ENCODE measurements around the gene TMEM131.

TMEM131 gene

GRCh38 chr2:97734061-97735051 lies 261.4 kb downstream of the TMEM131 start:
- TF ChIP-seq EZH2phosphoT487 (IDR thresholded peaks at IDR 0.05; ENCODE audit: low read depth) (no peak), CTCF (IDR thresholded peaks at IDR 0.05; ENCODE audit: low read depth, low read length) (no peak)
- Histone ChIP-seq H2AFZ (ENCODE audit: low read depth, low read length) (no peak overlapping the region), H3K36me3 (replicated peaks; ENCODE audit: low read depth, low read length) (no peaks in the 10 kb centered on the region), H4K20me1 (ENCODE audit: insufficient read depth, low read length) (no peaks in the 10 kb centered on the region), H3K9ac (ENCODE audit: low read length) (no peak overlapping the region), H3K79me2 (ENCODE audit: low read length) (no peaks in the 10 kb centered on the region), H3K4me1 (ENCODE audit: low read length) (no peaks in the 10 kb centered on the region), H3K27me3 (ENCODE audit: low read depth, low read length) (no peaks in the 10 kb centered on the region), H3K27ac (ENCODE audit: low read length) (no peak overlapping the region), H3K4me2 (ENCODE audit: low read length) (no peak overlapping the region), H3K9me3 (ENCODE audit: insufficient read depth, low read length) (no peaks in the 10 kb centered on the region; the same call in 1 of the 2 replicates), H3K4me3 (ENCODE audit: low read length) (no peak overlapping the region)

GRCh38 chr2:97733341-97734035 lies 262.3 kb downstream of the TMEM131 start:
- Histone ChIP-seq H4K20me1 (ENCODE audit: insufficient read depth, low read length) (no peaks in the 10 kb centered on the region), H2AFZ (ENCODE audit: low read depth, low read length) (no peak overlapping the region), H3K4me1 (ENCODE audit: low read length) (no peaks in the 10 kb centered on the region), H3K4me3 (ENCODE audit: low read length) (no peak overlapping the region), H3K4me2 (ENCODE audit: low read length) (no peak overlapping the region), H3K36me3 (replicated peaks; ENCODE audit: low read depth, low read length) (no peaks in the 10 kb centered on the region), H3K9me3 (ENCODE audit: insufficient read depth, low read length) (no peaks in the 10 kb centered on the region; the same call in 1 of the 2 replicates), H3K9ac (ENCODE audit: low read length) (no peak overlapping the region), H3K79me2 (ENCODE audit: low read length) (no peaks in the 10 kb centered on the region), H3K27me3 (ENCODE audit: low read depth, low read length) (no peaks in the 10 kb centered on the region), H3K27ac (ENCODE audit: low read length) (no peak overlapping the region)
- TF ChIP-seq EZH2phosphoT487 (IDR thresholded peaks at IDR 0.05; ENCODE audit: low read depth) (no peak), CTCF (IDR thresholded peaks at IDR 0.05; ENCODE audit: low read depth, low read length) (no peak)

- no peaks in the 10 kb centered on the region for H4K20me1 ChIP-seq (ENCODE audit: insufficient read depth, low read length)
- no peak overlapping the region for H3K4me2 ChIP-seq (ENCODE audit: low read length)
- no peaks in the 10 kb centered on the region; the same call in 1 of the 2 replicates for H3K9me3 ChIP-seq (ENCODE audit: insufficient read depth, low read length)
- H3K36me3 ChIP-seq (replicated peaks; ENCODE audit: low read depth, low read length): no peaks in the 10 kb centered on the region
- no peak overlapping the region for H3K9ac ChIP-seq (ENCODE audit: low read length)
- no peaks in the 10 kb centered on the region for H3K79me2 ChIP-seq (ENCODE audit: low read length)
- H3K27ac ChIP-seq (ENCODE audit: low read length): no peak overlapping the region
- TF ChIP-seq EZH2phosphoT487 (IDR thresholded peaks at IDR 0.05; ENCODE audit: low read depth) (no peak), CTCF (IDR thresholded peaks at IDR 0.05; ENCODE audit: low read depth, low read length) (no peak)
- no peak overlapping the region for H2AFZ ChIP-seq (ENCODE audit: low read depth, low read length)
- no peak overlapping the region for H3K4me3 ChIP-seq (ENCODE audit: low read length)
- H3K4me1 ChIP-seq (ENCODE audit: low read length): no peaks in the 10 kb centered on the region
- no peaks in the 10 kb centered on the region for H3K27me3 ChIP-seq (ENCODE audit: low read depth, low read length)
Measured at GRCh38 chr2:97732436-97733340, 263.1 kb downstream of the TMEM131 start.

Measured in OCI-LY3 (cell line).